ENCODE results near the gene AUTS2. TPM values are rescaled to one million over a fixed set of nuclear protein-coding genes. Genes with fewer than 3 reads are reported as not detected.

The AUTS2 gene
- total and polyA plus RNA-seq, 10 of the 15 experiments (the other 5 are each of a cell fraction or from before 2014, with no cell fraction given): 6.4 to 55.6 (median 21.6) TPM

- ChIA-PET POLR2A (no interaction called here), CTCF (interaction anchor here (1.1 kb wide), 1 partner anchor 24 kb away, joined by 3 read pairs; no protein-coding TSS in a partner anchor), SMC1A (ENCODE audit: uncharacterized antibody, unreplicated experiment) (interaction anchor here (2.1 to 5.0 kb wide), 2 partner anchors 9 to 133 kb away, joined by 5 to 72 read pairs; no protein-coding TSS in a partner anchor), RAD21 (ENCODE audit: unreplicated experiment) (interaction anchor here (4.8 kb wide), 1 partner anchor 10 kb away, joined by 39 read pairs; no protein-coding TSS in a partner anchor)
- no peak for DNase-seq (ENCODE audit: low read depth, low spot score)
- no TSS peak for BruUV-seq (replicated peaks)
- in situ Hi-C loops (cut with MboI) (no loop called here), intact Hi-C loops (cut with micrococcal nuclease; ENCODE audit: unreplicated experiment) (no loop called here)
- Histone ChIP-seq H3K4me2 (ENCODE audit: control insufficient read depth, insufficient read depth) (no peak overlapping the region), H3K36me3 (ENCODE audit: control insufficient read depth in 2 of 2, insufficient read depth in 2 of 2, low read length in 1 of 2) (peaks cover 0 to 11% of the 10 kb centered on the region in 2 experiments; a peak in 2 of 4 replicates), H3K79me2 (ENCODE audit: control insufficient read depth, insufficient read depth, low read length) (peaks cover 2% of the 10 kb centered on the region), H3K27ac (ENCODE audit: control insufficient read depth, insufficient read depth) (no peak overlapping the region), H4K20me1 (ENCODE audit: control insufficient read depth, insufficient read depth) (no peaks in the 10 kb centered on the region), H3K4me1 (ENCODE audit: control insufficient read depth, insufficient read depth, low read length) (peaks cover 22% of the 10 kb centered on the region), H2AFZ (ENCODE audit: control insufficient read depth, low read depth, low read length) (no peak overlapping the region), H3K9me3 (replicated peaks; ENCODE audit: control insufficient read depth, insufficient read depth, low read length) (peaks cover 11% of the 10 kb centered on the region; the same call in 2 of the 3 replicates), H3K4me3 (no peak overlapping the region), H3K9ac (ENCODE audit: control insufficient read depth, insufficient read depth, low read length) (no peak overlapping the region), H3K27me3 (replicated peaks in 1 of 2; ENCODE audit: control insufficient read depth in 2 of 2, insufficient read depth in 2 of 2, low read length in 1 of 2) (no peaks in the 10 kb centered on the region)
- no peak for TF ChIP-seq PBX3 (IDR thresholded peaks at IDR 0.05; ENCODE audit: insufficient replicate concordance, low read depth, low read length)
- TF ChIP-seq RAD51 (IDR thresholded peaks at IDR 0.05): no peak
- TF ChIP-seq TCF12 (IDR thresholded peaks at IDR 0.05; ENCODE audit: low read depth, low read length): no peak
- no peak for TF ChIP-seq NR2F1 (conservative IDR thresholded peaks at IDR 0.05)
- TF ChIP-seq ATF2 (IDR thresholded peaks at IDR 0.05; ENCODE audit: low read length): no peak
- no peak for TF ChIP-seq CREB1 (IDR thresholded peaks at IDR 0.05; ENCODE audit: low read depth)
- TF ChIP-seq MAX (IDR thresholded peaks at IDR 0.05; ENCODE audit: low read depth, low read length): no peak
- no peak for TF ChIP-seq TCF7 (IDR thresholded peaks at IDR 0.05; ENCODE audit: borderline replicate concordance)
- no peak for ATAC-seq
- 86% methylated on average over 3 of the region's 3 CpGs for WGBS (ENCODE audit: insufficient coverage, insufficient replicate concordance, low lambda C conversion rate, missing lambda C conversion rate)
- FAIRE-seq: no peak
Observed at GRCh38 chr7:69910150-69910549, 311.9 kb downstream of the AUTS2 start.

Data from GM12878 (cell line).